ENCODE measurements around the gene DCX. TPM values are rescaled to one million over a fixed set of nuclear protein-coding genes. Genes with fewer than 3 reads are reported as not detected.

Gene DCX
- polyA plus RNA-seq, 3 donors from 2014 or later = not detected

GRCh38 chrX:111394569-111394968 lies 17.4 kb downstream of the DCX start:
- peaks cover 0 to 2% (median 0%) of the 10 kb centered on the region in 3 donors for H3K27me3 Mint-ChIP-seq (ENCODE audit: low read depth in 3 of 3)
- H3K27ac Mint-ChIP-seq = no peak overlapping the region
- H3K9me3 Mint-ChIP-seq = peaks cover 0 to 2% (median 0%) of the 10 kb centered on the region in 6 donors
- no peak overlapping the region for H3K4me3 Mint-ChIP-seq
- no peak for DNase-seq
- H3K36me3 Mint-ChIP-seq = no peaks in the 10 kb centered on the region
- H3K4me1 Mint-ChIP-seq = no peaks in the 10 kb centered on the region

- no peak for DNase-seq
- no peaks in the 10 kb centered on the region for H3K27me3 Mint-ChIP-seq (ENCODE audit: low read depth in 3 of 3)
- H3K27ac Mint-ChIP-seq = no peak overlapping the region
- no peaks in the 10 kb centered on the region for H3K36me3 Mint-ChIP-seq
- H3K9me3 Mint-ChIP-seq = peaks cover 0 to 2% (median 0%) of the 10 kb centered on the region in 6 donors
- H3K4me3 Mint-ChIP-seq = no peak overlapping the region
- no peaks in the 10 kb centered on the region for H3K4me1 Mint-ChIP-seq
These were observed 24.4 kb downstream of the DCX start for GRCh38 chrX:111387470-111388070.

- H3K4me1 Mint-ChIP-seq = no peaks in the 10 kb centered on the region
- H3K27me3 Mint-ChIP-seq (ENCODE audit: low read depth in 3 of 3) = no peaks in the 10 kb centered on the region
- no peak overlapping the region for H3K4me3 Mint-ChIP-seq
- no peak overlapping the region for H3K27ac Mint-ChIP-seq
- no peaks in the 10 kb centered on the region for H3K36me3 Mint-ChIP-seq
- peaks cover 0 to 2% (median 0%) of the 10 kb centered on the region in 6 donors for H3K9me3 Mint-ChIP-seq
- DNase-seq = no peak
These were observed 25.3 kb downstream of the DCX start for GRCh38 chrX:111386615-111387233.

GRCh38 chrX:111386077-111386476 lies 25.9 kb downstream of the DCX start:
- peaks cover 0 to 2% (median 0%) of the 10 kb centered on the region in 6 donors for H3K9me3 Mint-ChIP-seq
- DNase-seq = no peak
- no peak overlapping the region for H3K27ac Mint-ChIP-seq
- H3K4me1 Mint-ChIP-seq = no peaks in the 10 kb centered on the region
- no peaks in the 10 kb centered on the region for H3K27me3 Mint-ChIP-seq (ENCODE audit: low read depth in 3 of 3)
- H3K4me3 Mint-ChIP-seq = no peak overlapping the region
- H3K36me3 Mint-ChIP-seq = no peaks in the 10 kb centered on the region

GRCh38 chrX:111382277-111382676 lies 29.7 kb downstream of the DCX start:
- no peaks in the 10 kb centered on the region for H3K36me3 Mint-ChIP-seq
- H3K4me3 Mint-ChIP-seq = no peak overlapping the region
- no peak overlapping the region for H3K27ac Mint-ChIP-seq
- no peaks in the 10 kb centered on the region for H3K27me3 Mint-ChIP-seq (ENCODE audit: low read depth in 3 of 3)
- H3K9me3 Mint-ChIP-seq = peaks cover 0 to 2% (median 0%) of the 10 kb centered on the region in 6 donors
- DNase-seq = no peak
- H3K4me1 Mint-ChIP-seq = no peaks in the 10 kb centered on the region

- Mint-ChIP-seq H3K27ac (no peak overlapping the region), H3K36me3 (no peaks in the 10 kb centered on the region), H3K27me3 (ENCODE audit: low read depth in 3 of 3) (peaks cover 0 to 7% (median 2%) of the 10 kb centered on the region in 3 donors), H3K9me3 (no peaks in the 10 kb centered on the region), H3K4me3 (no peak overlapping the region), H3K4me1 (no peaks in the 10 kb centered on the region)
- no peak for DNase-seq
These were observed 35.0 kb downstream of the DCX start for GRCh38 chrX:111376897-111377578.

- H3K4me1 Mint-ChIP-seq = no peaks in the 10 kb centered on the region
- DNase-seq = no peak
- H3K9me3 Mint-ChIP-seq = no peaks in the 10 kb centered on the region
- no peaks in the 10 kb centered on the region for H3K36me3 Mint-ChIP-seq
- H3K27me3 Mint-ChIP-seq (ENCODE audit: low read depth in 3 of 3) = peaks cover 0 to 7% (median 2%) of the 10 kb centered on the region in 3 donors
- no peak overlapping the region for H3K4me3 Mint-ChIP-seq
- no peak overlapping the region for H3K27ac Mint-ChIP-seq
These were observed 35.5 kb downstream of the DCX start for GRCh38 chrX:111376486-111376885.

- Mint-ChIP-seq H3K27ac (no peak overlapping the region), H3K27me3 (ENCODE audit: low read depth in 3 of 3) (peaks cover 0 to 8% (median 2%) of the 10 kb centered on the region in 3 donors), H3K9me3 (peaks cover 0 to 1% (median 0%) of the 10 kb centered on the region in 6 donors), H3K4me3 (no peak overlapping the region), H3K36me3 (no peaks in the 10 kb centered on the region), H3K4me1 (no peaks in the 10 kb centered on the region)
- DNase-seq = no peak
These were observed 36.2 kb downstream of the DCX start for GRCh38 chrX:111375747-111376146.

- peaks cover 0 to 6% of the 10 kb centered on the region in 2 donors for H3K4me1 Mint-ChIP-seq
- H3K27me3 Mint-ChIP-seq (ENCODE audit: low read depth in 3 of 3) = peaks cover 0 to 10% (median 2%) of the 10 kb centered on the region in 3 donors
- no peak overlapping the region for H3K4me3 Mint-ChIP-seq
- H3K9me3 Mint-ChIP-seq = peaks cover 0 to 2% (median 1%) of the 10 kb centered on the region in 6 donors
- no peak for DNase-seq
- no peak overlapping the region for H3K27ac Mint-ChIP-seq
- H3K36me3 Mint-ChIP-seq = no peaks in the 10 kb centered on the region
These were observed 39.9 kb downstream of the DCX start for GRCh38 chrX:111372086-111372485.

GRCh38 chrX:111365770-111366325 lies 46.1 kb downstream of the DCX start:
- peaks cover 4 to 6% (median 4%) of the 10 kb centered on the region in 3 donors for H3K27me3 Mint-ChIP-seq (ENCODE audit: low read depth in 3 of 3)
- peaks cover 0 to 6% of the 10 kb centered on the region in 2 donors for H3K4me1 Mint-ChIP-seq
- DNase-seq = no peak
- no peak overlapping the region for H3K27ac Mint-ChIP-seq
- H3K9me3 Mint-ChIP-seq = peaks cover 0 to 2% (median under 1%) of the 10 kb centered on the region in 6 donors
- no peak overlapping the region for H3K4me3 Mint-ChIP-seq
- no peaks in the 10 kb centered on the region for H3K36me3 Mint-ChIP-seq

GRCh38 chrX:111363741-111364140 lies 48.3 kb downstream of the DCX start:
- Mint-ChIP-seq H3K27ac (no peak overlapping the region), H3K4me1 (peaks cover 0 to 6% of the 10 kb centered on the region in 2 donors), H3K4me3 (no peak overlapping the region), H3K27me3 (ENCODE audit: low read depth in 3 of 3) (peaks cover 4 to 6% (median 4%) of the 10 kb centered on the region in 3 donors), H3K36me3 (no peaks in the 10 kb centered on the region), H3K9me3 (no peaks in the 10 kb centered on the region)
- DNase-seq = no peak

GRCh38 chrX:111361751-111362150 lies 50.2 kb downstream of the DCX start:
- no peak overlapping the region for H3K4me3 Mint-ChIP-seq
- no peaks in the 10 kb centered on the region for H3K36me3 Mint-ChIP-seq
- no peak for DNase-seq
- H3K4me1 Mint-ChIP-seq = no peaks in the 10 kb centered on the region
- H3K9me3 Mint-ChIP-seq = no peaks in the 10 kb centered on the region
- H3K27me3 Mint-ChIP-seq (ENCODE audit: low read depth in 3 of 3) = peaks cover 2 to 4% (median 3%) of the 10 kb centered on the region in 3 donors
- no peak overlapping the region for H3K27ac Mint-ChIP-seq

GRCh38 chrX:111360839-111361238 lies 51.2 kb downstream of the DCX start:
- Mint-ChIP-seq H3K27ac (no peak overlapping the region), H3K4me3 (no peak overlapping the region), H3K36me3 (no peaks in the 10 kb centered on the region), H3K9me3 (no peaks in the 10 kb centered on the region), H3K27me3 (ENCODE audit: low read depth in 3 of 3) (peaks cover 2 to 3% (median 2%) of the 10 kb centered on the region in 3 donors), H3K4me1 (no peaks in the 10 kb centered on the region)
- DNase-seq = no peak

GRCh38 chrX:111355523-111356115 lies 56.4 kb downstream of the DCX start:
- Mint-ChIP-seq H3K27ac (no peak overlapping the region), H3K4me1 (no peaks in the 10 kb centered on the region), H3K27me3 (ENCODE audit: low read depth in 3 of 3) (peaks cover 1 to 8% (median 1%) of the 10 kb centered on the region in 3 donors), H3K9me3 (no peaks in the 10 kb centered on the region), H3K4me3 (no peak overlapping the region), H3K36me3 (no peaks in the 10 kb centered on the region)
- no peak for DNase-seq
